GM19468 (cell line): ENCODE measurements around the gene ZNF747.

Source experiments
- ATAC-seq: cut with Tn5 transposase; IDR thresholded peaks from one replicate; pipeline ENCODE4 v1.9.1; 2021; ENCODE audit warnings: mild to moderate bottlenecking, moderate library complexity, moderate number of reproducible peaks; ENCODE audit not compliant: unreplicated experiment; ENCODE audit errors: extremely low read depth

The ZNF747 gene

DNA sequence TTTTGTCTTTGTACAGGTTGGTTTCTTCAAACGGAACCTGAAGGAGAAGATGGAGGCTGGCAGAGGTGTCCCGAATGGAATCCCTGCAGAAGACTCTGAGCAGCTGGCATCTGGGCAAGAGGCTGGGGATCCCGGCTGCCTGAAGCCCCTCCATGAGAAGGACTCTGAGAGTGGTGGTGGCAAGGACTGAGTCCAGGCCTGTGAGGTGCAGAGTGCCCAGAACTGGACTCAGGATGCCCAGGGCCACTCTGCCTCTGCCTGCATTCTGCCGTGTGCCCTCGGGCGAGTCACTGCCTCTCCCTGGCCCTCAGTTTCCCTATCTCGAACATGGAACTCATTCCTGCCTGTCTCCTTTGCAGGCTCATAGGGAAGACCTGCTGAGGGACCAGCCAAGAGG lies 13.2 kb downstream of the ZNF747 start:
- no peak for ATAC-seq

DNA sequence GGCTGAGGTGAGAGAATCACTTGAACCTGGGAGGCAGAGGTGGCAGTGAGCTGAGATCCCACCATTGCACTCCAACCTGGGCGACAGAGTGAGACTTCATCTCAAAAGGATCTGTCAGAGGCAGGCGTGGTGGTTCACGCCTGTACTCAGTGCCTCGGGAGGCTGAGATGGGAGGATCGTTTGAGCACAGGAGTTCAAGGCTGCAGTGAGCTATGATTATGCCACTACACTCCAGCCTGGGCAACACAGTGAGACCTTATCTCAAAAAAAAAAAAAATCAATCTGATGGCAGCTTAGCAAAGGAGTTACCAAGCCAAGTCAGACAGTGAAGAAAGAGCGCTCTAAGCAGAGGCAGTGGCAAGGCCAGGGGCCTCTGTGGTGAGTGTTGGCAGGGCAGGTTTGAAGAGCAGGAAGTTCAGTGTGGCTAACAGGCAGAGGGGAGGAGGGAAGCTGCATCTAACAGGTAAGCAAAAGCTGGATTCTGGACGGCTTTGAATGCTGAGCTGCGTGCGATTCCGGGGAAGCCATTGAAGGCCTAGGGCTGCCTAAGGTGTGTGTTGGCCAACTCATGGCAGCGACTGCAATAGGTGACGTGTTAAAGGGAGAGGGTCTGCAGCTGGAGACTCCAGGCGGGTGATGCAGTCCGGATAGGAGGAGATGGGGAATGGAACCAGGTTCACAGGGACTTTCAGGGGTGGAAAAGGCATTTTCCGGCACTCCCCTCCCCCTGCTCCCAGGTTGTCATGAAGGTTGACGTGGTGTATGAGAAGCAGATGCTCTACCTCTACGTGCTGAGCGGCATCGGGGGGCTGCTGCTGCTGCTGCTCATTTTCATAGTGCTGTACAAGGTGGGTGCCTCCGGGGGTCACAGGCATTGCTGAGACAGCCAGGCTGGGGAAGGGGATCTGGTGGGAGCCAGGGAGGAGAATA lies 15.3 kb downstream of the ZNF747 start:
- no peak for ATAC-seq

DNA sequence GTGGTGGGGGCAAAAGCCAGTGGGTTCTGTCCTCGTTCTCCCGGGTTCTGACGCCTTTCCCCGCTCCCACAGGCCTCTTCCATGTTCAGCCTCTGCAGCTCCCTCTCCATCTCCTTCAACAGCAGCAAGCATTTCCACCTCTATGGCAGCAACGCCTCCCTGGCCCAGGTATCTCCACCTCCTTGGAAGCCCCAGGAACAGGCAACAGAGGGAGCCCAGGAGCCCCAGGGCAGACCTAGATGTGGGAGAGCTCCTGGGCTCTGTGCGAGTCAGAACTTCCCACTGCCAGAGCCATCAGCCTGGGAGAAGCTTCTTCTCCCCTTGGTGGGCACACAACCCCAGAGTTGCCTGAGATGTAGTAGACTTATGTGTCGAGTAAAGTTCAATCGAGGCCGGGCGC lies 16.1 kb downstream of the ZNF747 start:
- ATAC-seq, result no peak

DNA sequence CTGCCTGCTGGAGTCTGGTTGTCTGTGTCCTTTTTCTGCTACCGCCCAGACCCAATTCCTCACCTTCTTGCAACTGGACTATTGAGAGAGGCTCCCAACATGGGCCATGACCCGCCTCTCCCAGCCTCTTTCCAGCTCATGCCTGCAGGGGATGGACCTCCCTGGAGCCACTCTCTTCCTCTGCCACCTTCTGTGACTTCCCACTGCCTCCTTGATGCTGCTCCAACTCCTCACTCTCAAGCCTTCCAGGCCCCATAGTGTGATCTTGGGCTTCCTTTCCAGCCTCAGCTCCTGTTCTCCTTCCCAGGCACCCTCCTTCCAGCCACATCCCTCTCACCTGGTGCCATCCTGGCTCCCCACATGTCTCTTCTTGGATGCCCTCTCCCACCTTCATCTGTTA lies 19.4 kb downstream of the ZNF747 start:
- no peak for ATAC-seq

DNA sequence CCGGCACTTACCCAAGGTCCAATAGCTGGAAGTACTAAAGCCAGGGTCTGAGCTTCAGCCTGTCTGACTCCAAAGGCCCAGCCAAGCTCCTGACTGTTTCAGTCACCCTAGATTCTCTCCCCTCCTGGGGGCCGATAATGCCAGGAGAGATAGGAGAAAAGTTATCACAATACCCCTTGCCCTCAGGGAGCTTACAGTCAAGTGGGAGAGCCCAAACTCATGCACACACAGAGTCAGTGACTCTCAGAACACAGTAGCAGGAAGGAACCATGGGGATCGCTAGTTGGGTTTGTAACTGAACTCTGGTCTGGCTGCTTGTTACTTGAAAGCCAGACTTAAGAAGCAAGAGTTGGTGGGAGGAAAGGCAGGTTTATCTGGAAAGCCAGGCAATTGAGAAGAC lies 23.1 kb downstream of the ZNF747 start:
- no peak for ATAC-seq

DNA sequence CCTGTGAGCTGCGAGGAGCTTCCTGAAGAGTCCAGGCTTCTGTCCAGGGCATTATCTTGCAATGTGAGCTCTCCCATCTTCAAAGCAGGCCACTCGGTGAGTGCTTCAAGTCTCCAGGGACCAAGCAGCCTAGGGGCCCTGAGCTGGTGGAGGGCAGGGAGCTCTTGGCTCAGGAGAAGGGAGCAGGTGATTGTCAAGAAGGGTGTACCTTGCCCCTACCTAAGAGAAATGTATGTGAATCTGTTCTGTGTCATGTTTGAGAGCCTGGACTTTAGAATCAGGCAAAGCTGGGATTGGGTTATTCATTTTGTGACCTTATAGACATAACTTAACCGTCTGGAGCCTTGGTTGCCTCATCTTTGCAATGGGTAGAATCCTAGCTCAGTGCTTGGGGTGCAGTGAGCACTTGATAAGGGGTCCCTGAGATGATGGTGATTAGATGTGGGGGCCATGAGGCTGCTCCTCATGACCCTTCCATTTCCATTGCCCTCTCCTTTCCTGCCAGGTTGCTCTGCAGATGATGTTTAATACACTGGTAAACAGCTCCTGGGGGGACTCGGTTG lies 24.2 kb downstream of the ZNF747 start:
- ATAC-seq, result no peak

DNA sequence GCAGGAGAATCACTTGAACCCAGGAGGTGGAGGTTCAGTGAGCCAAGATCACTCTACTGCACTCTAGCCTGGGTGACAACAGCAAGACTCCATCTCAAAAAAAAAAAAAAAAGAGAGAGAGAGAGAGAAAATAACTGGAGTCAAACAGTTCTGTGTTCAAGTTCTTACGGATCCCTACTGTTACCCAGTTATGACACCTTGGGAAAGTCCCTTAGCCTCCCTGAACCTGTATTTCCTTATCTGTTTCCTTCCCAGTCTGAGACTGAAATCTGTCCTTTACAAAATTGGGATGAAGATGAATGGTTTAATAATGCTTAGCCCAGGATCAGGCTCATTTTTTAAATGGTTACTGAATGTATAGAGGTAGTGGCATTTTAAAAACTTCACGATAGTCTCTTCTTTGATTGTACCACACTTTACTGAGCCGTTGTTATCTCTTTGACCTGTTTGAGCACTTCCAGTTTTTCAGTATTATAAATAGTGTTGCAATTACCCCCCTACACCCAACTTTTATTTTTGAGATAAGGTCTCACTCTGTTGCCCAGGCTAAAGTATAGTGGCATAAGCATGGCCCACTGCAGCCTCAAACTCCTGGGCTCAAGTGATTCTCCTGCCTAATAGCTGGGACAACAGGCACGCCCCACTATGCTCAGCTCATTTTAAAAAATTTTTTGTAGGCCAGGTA lies 25.4 kb downstream of the ZNF747 start:
- no peak for ATAC-seq

DNA sequence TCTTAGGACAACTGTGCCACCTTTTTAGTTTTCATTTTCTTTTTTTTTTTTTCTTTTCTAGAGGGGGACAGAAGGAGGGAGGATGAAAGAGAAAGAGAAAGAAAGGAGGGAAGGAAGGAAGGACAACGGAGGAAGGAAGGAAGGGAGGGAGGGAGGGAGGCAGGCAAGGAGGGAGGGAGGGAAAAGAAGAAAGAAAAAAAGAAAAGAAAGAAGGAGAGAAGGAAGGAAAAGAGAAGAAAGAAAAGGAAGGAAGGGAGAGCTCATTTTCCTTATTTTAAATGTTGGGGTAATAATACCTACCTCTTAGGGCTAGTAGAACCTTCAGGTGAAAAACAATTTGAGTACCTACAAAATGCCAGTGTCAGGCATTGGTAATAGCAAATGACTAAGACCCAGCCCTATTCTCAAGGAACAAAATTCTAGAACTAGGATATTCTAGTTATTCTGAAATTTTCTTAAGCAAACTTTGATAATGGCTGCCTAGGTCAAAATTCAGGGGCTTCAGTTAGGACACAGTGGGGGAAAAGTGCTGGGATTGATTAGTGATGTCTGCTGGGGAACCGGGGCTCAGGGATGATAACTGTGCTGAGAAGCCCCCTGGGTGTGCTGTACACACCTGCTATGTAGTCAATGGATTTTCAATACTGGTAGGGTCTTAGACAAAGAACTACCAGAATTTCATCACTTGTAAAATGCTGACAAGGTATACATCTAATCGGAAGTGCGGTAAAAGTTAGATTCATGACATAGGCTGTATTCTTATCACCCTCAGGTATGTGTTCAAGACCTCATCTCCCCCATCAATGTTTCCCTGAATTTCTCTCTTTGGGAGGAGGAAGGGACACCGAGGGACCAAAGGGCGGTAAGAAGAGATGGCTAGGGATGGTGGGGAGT lies 31.0 kb downstream of the ZNF747 start:
- no peak for ATAC-seq

DNA sequence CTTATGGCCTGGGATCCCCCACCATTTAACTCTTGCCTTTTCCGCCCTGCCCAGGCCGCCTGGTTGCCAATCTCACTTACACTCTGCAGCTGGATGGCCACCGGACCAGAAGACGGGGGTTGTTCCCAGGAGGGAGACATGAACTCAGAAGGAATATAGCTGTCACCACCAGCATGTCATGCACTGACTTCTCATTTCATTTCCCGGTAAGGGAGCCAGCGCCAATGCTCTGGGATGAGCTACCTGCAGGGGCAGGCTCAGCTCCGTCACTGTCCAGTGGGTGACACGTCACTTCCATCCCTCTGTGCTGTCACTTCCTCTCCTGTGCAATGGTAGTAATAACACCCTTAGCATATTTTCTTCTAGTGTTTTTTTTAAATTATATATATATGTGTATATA lies 35.4 kb downstream of the ZNF747 start:
- ATAC-seq, result no peak

DNA sequence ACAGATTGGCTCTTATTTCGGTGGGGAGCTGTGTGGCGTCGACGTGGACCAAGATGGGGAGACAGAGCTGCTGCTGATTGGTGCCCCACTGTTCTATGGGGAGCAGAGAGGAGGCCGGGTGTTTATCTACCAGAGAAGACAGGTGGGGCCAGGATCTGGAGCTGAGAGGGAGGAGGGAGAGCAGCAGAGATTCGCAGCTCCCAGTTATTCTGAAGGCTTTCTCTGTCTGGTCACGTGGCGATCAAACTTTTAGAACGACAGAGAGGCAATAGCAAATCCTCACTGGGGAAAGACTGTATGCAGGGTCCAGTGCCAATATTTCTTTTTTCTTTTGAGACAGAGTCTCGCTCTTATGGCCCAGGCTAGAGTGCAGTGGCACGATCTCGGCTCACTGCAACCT lies 39.9 kb downstream of the ZNF747 start:
- ATAC-seq, result no peak

DNA sequence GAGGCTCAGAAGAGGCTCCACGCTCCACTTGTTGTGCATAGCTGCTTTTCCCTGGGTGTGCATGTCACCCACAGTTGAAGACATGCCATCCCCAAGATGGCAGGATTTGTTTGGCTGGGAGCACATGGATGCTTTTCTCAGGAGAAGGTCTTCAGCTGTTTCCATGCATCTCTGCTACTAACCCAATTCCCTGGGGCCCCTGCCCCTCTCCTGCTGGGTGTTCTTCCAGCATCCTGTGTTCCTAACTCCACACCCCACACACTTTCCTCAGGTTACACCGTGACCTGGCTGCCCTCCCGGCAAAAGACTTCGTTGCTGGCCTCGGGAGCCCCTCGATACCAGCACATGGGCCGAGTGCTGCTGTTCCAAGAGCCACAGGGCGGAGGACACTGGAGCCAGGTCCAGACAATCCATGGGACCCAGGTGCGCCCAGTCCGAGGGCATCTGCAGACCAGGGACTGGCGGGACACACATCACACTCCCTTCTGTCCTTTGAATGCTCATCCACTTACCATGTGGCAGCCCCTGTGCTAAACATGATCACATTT lies 40.6 kb downstream of the ZNF747 start:
- no peak for ATAC-seq

DNA sequence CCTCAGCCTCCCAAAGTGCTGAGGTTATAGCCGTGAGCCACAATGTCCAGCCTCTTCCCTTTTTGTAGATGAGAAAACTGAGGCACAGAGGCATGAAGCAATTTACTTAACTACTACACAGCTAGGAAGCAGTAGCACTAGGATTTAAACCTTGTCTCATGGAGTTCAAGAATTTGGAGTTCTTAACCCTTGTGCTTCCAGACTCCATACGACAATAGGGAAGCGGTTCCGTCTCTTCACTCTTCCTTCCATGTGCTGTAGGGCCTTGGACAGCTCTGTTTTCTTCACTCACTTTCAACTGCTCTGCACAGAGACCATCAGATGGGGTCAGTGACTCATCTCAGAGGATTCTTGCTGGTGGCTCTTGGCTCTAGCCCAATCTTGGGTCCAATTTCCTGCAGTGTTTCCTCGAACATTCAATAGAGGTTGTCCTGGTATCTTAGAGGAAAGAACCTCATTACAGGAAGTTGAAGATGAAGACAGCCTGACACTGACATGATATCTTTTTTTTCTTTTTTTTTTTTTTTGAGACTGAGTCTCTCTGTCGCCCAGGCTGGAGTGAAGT lies 42.8 kb downstream of the ZNF747 start:
- ATAC-seq, result no peak

DNA sequence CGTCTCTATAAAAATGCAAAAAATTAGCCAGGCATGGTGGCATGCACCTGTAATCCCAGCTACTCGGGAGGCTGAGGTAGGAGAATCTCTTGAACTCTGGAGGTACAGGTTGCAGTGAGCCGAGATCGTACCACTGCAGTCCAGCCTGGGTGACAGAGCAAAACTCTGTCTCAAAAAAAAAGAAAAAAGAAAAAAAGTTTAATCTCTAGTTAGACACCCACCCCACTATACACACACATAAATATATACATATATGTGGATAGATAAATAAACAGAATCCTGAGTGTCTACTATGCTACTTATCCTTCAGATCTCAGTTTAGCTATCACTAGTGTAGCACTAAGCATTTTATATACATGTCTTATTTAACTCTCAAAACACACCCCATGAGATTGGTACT lies 43.4 kb downstream of the ZNF747 start:
- no peak for ATAC-seq

DNA sequence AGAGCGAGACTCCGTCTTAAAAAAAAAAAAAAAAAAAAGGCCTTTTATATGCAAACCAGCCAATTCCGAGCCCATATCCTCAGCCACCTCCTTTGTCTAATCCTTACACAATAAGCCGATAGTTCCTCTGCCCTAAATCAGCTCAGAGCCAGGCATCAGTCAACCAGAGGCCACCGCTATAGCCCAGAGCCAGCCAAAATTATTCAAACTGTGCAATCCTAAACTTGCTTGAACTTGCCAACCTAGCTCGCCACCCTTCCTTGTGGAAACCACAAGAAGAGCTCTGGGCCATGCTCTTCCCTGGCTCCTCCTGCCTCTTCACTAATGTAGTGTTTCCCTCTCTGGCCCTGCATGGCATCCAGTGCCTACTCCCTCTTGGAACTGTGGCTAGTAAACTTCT lies 44.4 kb downstream of the ZNF747 start:
- no peak for ATAC-seq

DNA sequence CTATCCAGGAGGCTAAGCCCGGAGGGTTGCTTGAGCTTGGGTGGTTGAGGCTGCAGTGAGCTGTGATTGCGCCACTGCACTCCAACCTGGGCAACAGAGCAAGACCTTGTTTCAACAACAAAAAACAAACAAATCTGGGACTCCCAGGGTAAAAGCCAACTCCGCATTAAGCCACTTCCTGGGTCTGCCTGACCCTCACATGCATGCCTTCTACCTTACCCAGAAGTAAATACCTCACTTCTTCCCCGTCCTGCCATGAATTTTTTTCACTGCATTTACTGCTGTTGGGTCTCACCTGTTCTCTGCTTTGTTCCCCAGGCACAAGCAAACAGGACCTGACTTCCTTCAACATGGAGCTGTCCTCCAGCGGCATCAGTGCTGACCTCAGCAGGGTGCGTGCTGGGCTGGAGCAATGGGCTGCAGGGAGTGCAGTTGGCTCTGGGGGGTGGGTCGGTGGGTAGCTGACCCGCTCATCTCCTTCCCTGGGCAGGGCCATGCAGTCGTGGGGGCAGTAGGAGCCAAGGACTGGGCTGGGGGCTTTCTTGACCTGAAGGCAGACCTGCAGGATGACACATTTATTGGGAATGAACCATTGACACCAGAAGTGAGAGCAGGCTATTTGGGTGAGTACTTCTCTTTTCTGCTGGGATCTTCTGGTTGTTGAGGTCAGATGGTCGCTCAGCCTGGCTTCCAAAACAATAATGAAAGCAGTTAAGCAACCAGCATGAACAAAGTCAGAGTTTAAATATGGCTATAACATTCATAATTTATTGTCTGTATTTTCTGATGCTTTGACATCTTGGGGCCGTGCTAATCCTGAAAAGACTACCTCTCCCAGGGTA lies 45.7 kb downstream of the ZNF747 start:
- no peak for ATAC-seq

DNA sequence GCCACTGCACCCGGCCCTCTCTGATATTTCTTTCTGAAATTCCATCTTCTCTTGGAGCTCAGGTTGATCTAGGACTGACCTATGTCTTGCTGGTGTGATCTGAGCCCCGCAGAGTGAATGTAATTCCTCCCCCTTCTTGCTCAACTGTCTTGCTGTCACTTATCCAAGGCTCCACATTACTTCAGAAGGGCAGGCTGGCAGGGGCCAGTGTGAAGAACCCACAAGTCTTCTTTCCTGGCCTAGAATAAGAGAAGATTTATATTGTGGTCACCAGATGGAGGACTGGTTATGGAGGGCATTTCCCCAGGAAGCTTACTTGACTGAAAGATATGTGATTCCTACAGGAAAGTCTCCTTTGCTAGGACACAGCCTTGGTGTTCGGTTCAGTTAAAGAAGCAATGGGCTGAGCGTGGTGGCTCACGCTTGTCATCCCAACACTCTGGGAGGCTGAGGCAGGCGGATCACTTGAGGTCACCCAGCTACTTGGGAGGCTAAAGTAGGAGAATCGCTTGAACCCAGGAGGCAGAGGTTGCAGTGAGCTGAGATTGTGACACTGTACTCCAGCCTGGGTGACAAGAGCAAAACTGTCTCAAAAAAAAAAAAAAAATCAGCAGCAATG lies 48.7 kb downstream of the ZNF747 start:
- no peak for ATAC-seq

DNA sequence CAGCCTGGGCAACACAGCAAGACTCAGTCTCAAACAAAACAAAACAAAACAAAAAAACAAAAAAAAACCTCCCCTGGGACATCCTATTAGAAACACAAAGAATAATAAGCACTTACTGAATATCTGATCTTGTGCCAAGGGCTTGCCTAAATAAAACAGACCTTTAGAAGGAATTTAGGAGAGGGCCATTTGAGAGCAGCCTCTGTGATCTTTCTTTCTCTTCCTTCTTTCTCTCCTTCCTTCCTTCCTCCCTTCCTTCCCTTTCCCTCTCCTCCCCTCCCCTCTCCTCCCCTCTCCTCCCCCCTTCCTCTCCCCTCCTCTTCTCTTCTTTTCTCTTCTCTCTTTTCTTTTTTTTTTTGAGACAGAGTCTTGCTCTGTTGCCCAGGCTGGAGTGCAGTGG lies 49.8 kb downstream of the ZNF747 start:
- ATAC-seq, result no peak

DNA sequence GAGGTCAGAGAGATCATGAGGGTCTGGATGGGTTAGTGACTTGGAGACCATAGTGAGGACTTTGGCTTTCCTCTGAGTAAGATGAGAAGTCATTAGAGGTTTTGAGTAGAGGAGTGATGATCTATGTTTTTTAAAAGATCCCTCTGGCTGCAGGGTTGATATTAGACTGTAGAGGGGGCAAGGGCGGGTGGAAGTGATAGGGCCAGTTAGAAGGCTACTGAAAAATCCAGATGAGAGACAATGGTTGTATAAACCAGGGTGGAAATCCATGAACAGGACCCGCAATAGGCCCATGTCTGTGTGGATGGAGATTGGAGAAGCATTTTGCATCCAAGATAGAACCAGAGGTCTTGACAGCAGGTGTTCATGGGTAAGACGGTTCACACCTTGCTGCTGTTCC lies 52.3 kb downstream of the ZNF747 start:
- ATAC-seq, result no peak
